GM12875 (cell line): ENCODE measurements around the gene PAPPA.

Source experiments
- H3K4me3 ChIP-seq: one replicate; pipeline ENCODE4 v1.5.1; 2011; ENCODE audit warnings: low read depth, low read length, control low read depth
- CTCF ChIP-seq: IDR thresholded peaks from 2 replicates; pipeline ENCODE4 v1.5.1; 2011; ENCODE audit warnings: low read depth, mild to moderate bottlenecking, control low read depth, inconsistent platforms, low read length, moderate library complexity, borderline replicate concordance; ENCODE audit not compliant: insufficient read depth

PAPPA gene

GRCh38 chr9:116298249-116298648, 144.7 kb downstream of the PAPPA start:
- no peak overlapping the region for H3K4me3 ChIP-seq
- TF ChIP-seq CTCF = no peak

GRCh38 chr9:116298878-116299391, 145.3 kb downstream of the PAPPA start:
- H3K4me3 ChIP-seq = no peak overlapping the region
- no peak for TF ChIP-seq CTCF

GRCh38 chr9:116300360-116300870, 146.8 kb downstream of the PAPPA start:
- no peak overlapping the region for H3K4me3 ChIP-seq
- TF ChIP-seq CTCF = no peak

DNA sequence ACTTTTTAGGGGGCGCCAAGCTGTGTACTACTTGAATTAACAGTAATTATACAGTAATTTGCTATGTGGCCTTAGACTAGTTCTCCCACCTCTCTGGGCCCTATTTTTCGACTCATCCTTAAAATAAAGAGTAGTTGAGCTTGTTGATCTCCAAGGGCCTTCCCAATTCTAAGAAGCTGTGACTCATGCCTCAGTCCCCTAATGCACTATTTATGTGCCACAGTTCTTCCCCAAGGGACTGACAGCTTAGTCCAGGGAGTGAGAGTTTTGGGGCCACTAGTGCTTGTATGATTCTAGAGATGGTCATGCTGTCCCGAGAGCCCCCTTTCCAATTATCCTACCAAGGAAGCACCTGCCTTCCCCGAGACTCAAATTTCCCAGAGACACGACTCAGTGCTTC, 149.7 kb downstream of the PAPPA start:
- TF ChIP-seq CTCF = no peak
- H3K4me3 ChIP-seq = no peak overlapping the region

GRCh38 chr9:116303886-116304538, 150.4 kb downstream of the PAPPA start:
- TF ChIP-seq CTCF = no peak
- no peak overlapping the region for H3K4me3 ChIP-seq

- no peak for TF ChIP-seq CTCF
- no peak overlapping the region for H3K4me3 ChIP-seq
Observed at GRCh38 chr9:116304761-116305160, 151.2 kb downstream of the PAPPA start.

GRCh38 chr9:116308076-116308475, 154.5 kb downstream of the PAPPA start:
- no peak for TF ChIP-seq CTCF
- no peak overlapping the region for H3K4me3 ChIP-seq
